ENCODE data around the gene ANKRD52. TPM values are rescaled to one million over a fixed set of nuclear protein-coding genes. Genes with fewer than 3 reads are reported as not detected.
"Not testable (repeated sequence)": the region's sequence is repeated elsewhere in the genome, so short reads cannot be mapped to it uniquely, and the experiment has no call there.

The ANKRD52 gene
- total and polyA plus RNA-seq, 4 donors = 5.4 to 13.6 (median 9.3) TPM

GRCh38 chr12:56266068-56266692, 8.0 kb upstream of the ANKRD52 start:
- not testable (repeated sequence) for DNase-seq (ENCODE audit: low spot score); H3K9me3 ChIP-seq (ENCODE audit: control insufficient read depth in 4 of 4, low read length in 3 of 4); H3K27me3 ChIP-seq (ENCODE audit: control insufficient read depth in 4 of 4, insufficient read depth in 4 of 4, low read length in 3 of 4)
- peak overlapping the region; percentile 56 to 83 for H3K9ac ChIP-seq (ENCODE audit: low read depth in 1 of 2, low read length in 2 of 2)
- H3K4me3 ChIP-seq (ENCODE audit: low read depth in 1 of 3, low read length in 3 of 3) = peak overlapping the region; percentile 79 to 91 (median 86)
- peaks cover 0 to 11% (median 5%) of the 10 kb centered on the region in 4 donors for H3K36me3 ChIP-seq (ENCODE audit: control insufficient read depth in 4 of 4, insufficient read depth in 3 of 4, low read depth in 1 of 4, low read length in 3 of 4)
- 44% methylated on average over 16 of the region's 16 CpGs for WGBS
- peak; percentile 16 to 43 for TF ChIP-seq HNF4A (conservative IDR thresholded peaks at IDR 0.05)
- peak overlapping the region; percentile 93 to 97 for H3K27ac ChIP-seq (ENCODE audit: low read depth in 1 of 2, low read length in 2 of 2)
- peaks cover 2 to 42% (median 27%) of the 10 kb centered on the region in 4 donors for H3K4me1 ChIP-seq (ENCODE audit: control insufficient read depth in 4 of 4, insufficient read depth in 4 of 4, low read length in 3 of 4)

GRCh38 chr12:56262955-56263354, 4.8 kb upstream of the ANKRD52 start:
- not testable (repeated sequence) for H3K27me3 ChIP-seq (ENCODE audit: control insufficient read depth in 4 of 4, insufficient read depth in 4 of 4, low read length in 3 of 4); H3K27ac ChIP-seq (ENCODE audit: low read depth in 1 of 2, low read length in 2 of 2); H3K9ac ChIP-seq (ENCODE audit: low read depth in 1 of 2, low read length in 2 of 2); H3K9me3 ChIP-seq (ENCODE audit: control insufficient read depth in 4 of 4, low read length in 3 of 4); DNase-seq (ENCODE audit: low spot score); H3K4me3 ChIP-seq (ENCODE audit: low read depth in 1 of 3, low read length in 3 of 3); H3K36me3 ChIP-seq (ENCODE audit: control insufficient read depth in 4 of 4, insufficient read depth in 3 of 4, low read depth in 1 of 4, low read length in 3 of 4)
- WGBS = 92% methylated on average over 7 of the region's 7 CpGs
- H3K4me1 ChIP-seq (ENCODE audit: control insufficient read depth in 4 of 4, insufficient read depth in 4 of 4, low read length in 3 of 4) = peaks cover 1 to 26% (median 18%) of the 10 kb centered on the region in 4 donors

- no peak for DNase-seq (ENCODE audit: low spot score)
- peaks cover 1 to 25% (median 20%) of the 10 kb centered on the region in 4 donors for H3K4me1 ChIP-seq (ENCODE audit: control insufficient read depth in 4 of 4, insufficient read depth in 4 of 4, low read length in 3 of 4)
- no peak overlapping the region for H3K9ac ChIP-seq (ENCODE audit: low read depth in 1 of 2, low read length in 2 of 2)
- H3K27ac ChIP-seq (ENCODE audit: low read depth in 1 of 2, low read length in 2 of 2) = no peak overlapping the region
- no peak for TF ChIP-seq CTCF (IDR thresholded peaks at IDR 0.05; ENCODE audit: low read depth, low read length, missing input control)
- no peak for TF ChIP-seq HNF4A (conservative IDR thresholded peaks at IDR 0.05)
- TF ChIP-seq ZBTB33 (IDR thresholded peaks at IDR 0.05) = no peak
- no peak for TF ChIP-seq EGR1 (IDR thresholded peaks at IDR 0.05; ENCODE audit: low read depth in 2 of 2)
- TF ChIP-seq SP1 (IDR thresholded peaks at IDR 0.05) = no peak
- H3K27me3 ChIP-seq (ENCODE audit: control insufficient read depth in 4 of 4, insufficient read depth in 4 of 4, low read length in 3 of 4) = no peaks in the 10 kb centered on the region
- 92% methylated on average over 5 of the region's 5 CpGs for WGBS
- H3K36me3 ChIP-seq (ENCODE audit: control insufficient read depth in 4 of 4, insufficient read depth in 3 of 4, low read depth in 1 of 4, low read length in 3 of 4) = no peaks in the 10 kb centered on the region
- H3K4me3 ChIP-seq (ENCODE audit: low read depth in 1 of 3, low read length in 3 of 3) = no peak overlapping the region
- H3K9me3 ChIP-seq (ENCODE audit: control insufficient read depth in 4 of 4, low read length in 3 of 4) = no peaks in the 10 kb centered on the region
Measured at GRCh38 chr12:56261503-56262232, 3.5 kb upstream of the ANKRD52 start.

- peaks cover 1 to 23% (median 15%) of the 10 kb centered on the region in 4 donors for H3K4me1 ChIP-seq (ENCODE audit: control insufficient read depth in 4 of 4, insufficient read depth in 4 of 4, low read length in 3 of 4)
- 80% methylated on average over 3 of the region's 3 CpGs for WGBS
- no peaks in the 10 kb centered on the region for H3K9me3 ChIP-seq (ENCODE audit: control insufficient read depth in 4 of 4, low read length in 3 of 4)
- no peaks in the 10 kb centered on the region for H3K27me3 ChIP-seq (ENCODE audit: control insufficient read depth in 4 of 4, insufficient read depth in 4 of 4, low read length in 3 of 4)
- peaks cover 0 to under 1% (median 0%) of the 10 kb centered on the region in 4 donors for H3K36me3 ChIP-seq (ENCODE audit: control insufficient read depth in 4 of 4, insufficient read depth in 3 of 4, low read depth in 1 of 4, low read length in 3 of 4)
- H3K27ac ChIP-seq (ENCODE audit: low read depth in 1 of 2, low read length in 2 of 2) = no peak overlapping the region
- no peak overlapping the region for H3K4me3 ChIP-seq (ENCODE audit: low read depth in 1 of 3, low read length in 3 of 3)
- TF ChIP-seq MAX (IDR thresholded peaks at IDR 0.05) (no peak), YY1 (IDR thresholded peaks at IDR 0.05) (no peak), GABPA (IDR thresholded peaks at IDR 0.05 in 1 of 2, conservative IDR thresholded peaks at IDR 0.05 in 1 of 2) (no peak), FOXA2 (IDR thresholded peaks at IDR 0.05) (no peak), JUND (IDR thresholded peaks at IDR 0.05) (no peak), CTCF (IDR thresholded peaks at IDR 0.05; ENCODE audit: low read depth, low read length, missing input control) (no peak), NR2F2 (IDR thresholded peaks at IDR 0.05) (no peak), SP1 (IDR thresholded peaks at IDR 0.05) (no peak)
- no peak overlapping the region for H3K9ac ChIP-seq (ENCODE audit: low read depth in 1 of 2, low read length in 2 of 2)
- no peak for DNase-seq (ENCODE audit: low spot score)
Measured at GRCh38 chr12:56260921-56261320, 2.7 kb upstream of the ANKRD52 start.

All from liver (tissue), 9 donors.